AG08396 (cell line): ENCODE data around the gene UQCRC2.
"Not testable (repeated sequence)": the region's sequence is repeated elsewhere in the genome, so short reads cannot be mapped to it uniquely, and the experiment has no call there.

Experiments
- DNase-seq: peaks from one replicate; pipeline ENCODE4 v3.0.0; 2012; ENCODE audit warnings: low spot score, mixed read lengths

UQCRC2 gene

GRCh38 chr16:21982108-21982507, 28.9 kb downstream of the UQCRC2 start:
- DNase-seq, result no peak

GRCh38 chr16:21984062-21984461, 30.9 kb downstream of the UQCRC2 start:
- no peak for DNase-seq

- no peak for DNase-seq
These were observed 32.4 kb downstream of the UQCRC2 start for GRCh38 chr16:21985524-21985923.

GRCh38 chr16:21986692-21987246, 33.6 kb downstream of the UQCRC2 start:
- no peak for DNase-seq

- no peak for DNase-seq
These were observed 34.3 kb downstream of the UQCRC2 start for GRCh38 chr16:21987498-21987897.

GRCh38 chr16:21989133-21989532, 36.0 kb downstream of the UQCRC2 start:
- DNase-seq, result no peak

GRCh38 chr16:21989751-21990150, 36.6 kb downstream of the UQCRC2 start:
- DNase-seq, result no peak

GRCh38 chr16:21990381-21990944, 37.3 kb downstream of the UQCRC2 start:
- DNase-seq, result no peak

GRCh38 chr16:21991621-21992020, 38.5 kb downstream of the UQCRC2 start:
- DNase-seq, result no peak

GRCh38 chr16:21994856-21995465, 41.8 kb downstream of the UQCRC2 start:
- DNase-seq, result no peak

GRCh38 chr16:21996923-21997696, 43.9 kb downstream of the UQCRC2 start:
- no peak for DNase-seq

- DNase-seq, result no peak
These were observed 44.7 kb downstream of the UQCRC2 start for GRCh38 chr16:21997697-21998480.

- DNase-seq, result peak; percentile 56
These were observed 48.4 kb downstream of the UQCRC2 start for GRCh38 chr16:22001591-22001990.

- not testable (repeated sequence) for DNase-seq
These were observed 48.9 kb downstream of the UQCRC2 start for GRCh38 chr16:22002047-22002446.

- no peak for DNase-seq
These were observed 50.0 kb downstream of the UQCRC2 start for GRCh38 chr16:22003195-22003594.

GRCh38 chr16:22004341-22004740, 51.2 kb downstream of the UQCRC2 start:
- no peak for DNase-seq

- DNase-seq, result no peak
These were observed 52.6 kb downstream of the UQCRC2 start for GRCh38 chr16:22005746-22006145.

GRCh38 chr16:22006636-22007035, 53.5 kb downstream of the UQCRC2 start:
- DNase-seq, result no peak

GRCh38 chr16:22007159-22007508, 54.0 kb downstream of the UQCRC2 start:
- no peak for DNase-seq

GRCh38 chr16:22007509-22008214, 54.5 kb downstream of the UQCRC2 start, which contains the start of gene MOSMO:
Gene MOSMO, plus strand, starts transcription at chr16:22008111. Its CDS starts 191 bp downstream, at chr16:22008302.
- DNase-seq, result peak; percentile 91

GRCh38 chr16:22008215-22009059, 55.3 kb downstream of the UQCRC2 start:
- peak; percentile 51 for DNase-seq
